Heart left ventricle (tissue), 16 donors: Measurements from ENCODE around the gene SEMA4G. TPM values are rescaled to one million over a fixed set of nuclear protein-coding genes. Genes with fewer than 3 reads are reported as not detected.

Source experiments
- ATAC-seq, 4 donors: fragments of 200-7000 bp; cut with Tn5 transposase; one replicate each; pipeline ENCODE4 v1.9.1; 2020 to 2022; ENCODE audit warnings: moderate library complexity in 4 of 4, mild to moderate bottlenecking in 3 of 4, moderate number of reproducible peaks in 1 of 4
- DNase-seq, 5 donors: peaks; one replicate each; pipeline ENCODE4 v3.0.0-alpha.2; 2020
- H3K27ac ChIP-seq, 12 donors: fragments of 200-600 bp; sonication (generic) in 4 of 12; one replicate each; pipeline versions ENCODE4 v1.5.0 to v1.8.0; 2016 to 2022; ENCODE audit warnings: mild to moderate bottlenecking in 2 of 12
- H3K27me3 ChIP-seq, 9 donors: fragments of 200-600 bp; sonication (generic) in 2 of 9; one replicate each; pipeline versions ENCODE4 v1.5.1 to v1.8.0; 2016 to 2022; ENCODE audit warnings: mild to moderate bottlenecking in 3 of 9
- H3K36me3 ChIP-seq, 9 donors: fragments of 200-600 bp; sonication (generic) in 2 of 9; one replicate each; pipeline versions ENCODE4 v1.5.0 to v1.8.0; 2018 to 2022; ENCODE audit warnings: mild to moderate bottlenecking in 2 of 9
- H3K4me1 ChIP-seq, 12 donors: fragments of 200-600 bp; sonication (generic) in 4 of 12; one replicate each; pipeline versions ENCODE4 v1.5.0 to v1.8.0; 2016 to 2022; ENCODE audit warnings: mild to moderate bottlenecking in 3 of 12
- H3K4me3 ChIP-seq, 12 donors: fragments of 200-600 bp; sonication (generic) in 4 of 12; one replicate each; pipeline versions ENCODE4 v1.5.0 to v1.8.0; 2017 to 2022; ENCODE audit warnings: mild to moderate bottlenecking in 9 of 12, moderate library complexity in 4 of 12
- H3K9me3 ChIP-seq, 12 donors: fragments of 200-600 bp; sonication (generic) in 4 of 12; one replicate each; pipeline versions ENCODE4 v1.5.0 to v1.8.0; 2016 to 2022; ENCODE audit warnings: mild to moderate bottlenecking in 1 of 12
- POLR2A ChIP-seq, 2 donors: fragments of 450-650 bp; IDR thresholded peaks; one replicate each; pipeline ENCODE4 v1.6.1; 2017; ENCODE audit warnings: antibody characterized with exemption in 2 of 2, mild to moderate bottlenecking in 2 of 2, moderate library complexity in 2 of 2
- WGBS, 4 donors: extraction: QIAGEN DNeasy Blood & Tissue Kit in 2 of 4; methylation state at CpG; one replicate each; pipeline versions ENCODE4 v1.1.5 to v1.1.7; 2013 to 2018; 5-methylcytosine and 5-hydroxymethylcytosine counted together
- intact Hi-C, 10 donors: fragments of 100-400 bp; cut with DNase I; formaldehyde crosslinking; loops; one replicate each; pipeline versions ENCODE4 v1.11.1 to v1.14.2; 2022
- microRNA counts, 2 donors: library from miRNA; unstranded; fragments of <30 nt; microRNA quantifications; one replicate each; lab custom pipeline; 2016
- microRNA-seq, 4 donors: library from miRNA; unstranded; fragments of <30 nt; microRNA quantifications; one replicate each; pipeline versions ENCODE4 to v1.2.0, GENCODE V29; 2017 to 2020
- polyA plus RNA-seq, 2 donors: library from polyadenylated mRNA; stranded (reverse); fragments of 200-250 nt; gene quantifications; one replicate each; pipeline ENCODE4 v1.2.3, GENCODE V29; 2013
- total RNA-seq, 9 donors: library from RNA; depleted of rRNA in 2 of 9; stranded (reverse); fragments of >200 nt in 2 of 9; fragmentation: NEBNext Ultra II Directional in 3 of 9; extraction: Animal tissue kit (Norgen Biotek cat#: 25700) in 3 of 9; gene quantifications; one replicate each; pipeline versions ENCODE4 v1.1.0 to v1.2.4, GENCODE V29; 2016 to 2023
- TF ChIP-seq, protein P1 (sequence below), 12 donors: fragments of 200-600 bp; sonication (generic) in 4 of 12; IDR thresholded peaks; one replicate each; pipeline versions ENCODE4 v1.5.0 to v1.8.0; 2018 to 2022; ENCODE audit warnings: antibody characterized with exemption in 12 of 12, mild to moderate bottlenecking in 5 of 12
- donor health status: ischemic (EF 13 %, LVEDD 7.1; RV severe dilation, severe dysfunction).
- donor health status: healthy with polysubstance abuse.
- donor health status: DM: no; HTN: yes; CAD: no.
- donor health status: DM: no; HTN: no; CAD: no.
- donor health status: ischemic (EF 25% LVEDD 6.9; RV normal size, moderate dysfunction).
- donor health status: ischemic (EF 25% LVEDD 5.7; RV mildly dilated, moderate dysfunction).
- donor health status: healthy.
- donor health status: DM: yes; HTN: yes; CAD: no.
- donor health status: ischemic (EF 35%, LVEDD 5.7; RV mildly dilated, moderate dysfunction).
- donor health status: nonischemic (EF 11% LVEDD 7.7; RV severe dilation, severe dysfunction).
- donor health status: DM: yes; HTN: yes; CAD: no.
- donor health status: PGD.
- donor health status: ischemic (EF 29% LVEDD 5.4; RV normal size, mild dysfunction).
- donor health status: nonischemic (EF 23%, LVEDD 6.1; RV moderate dilation, normal function).

SEMA4G gene
- total and polyA plus RNA-seq, 11 donors = 0.22 to 1.8 (median 1.00) TPM

DNA sequence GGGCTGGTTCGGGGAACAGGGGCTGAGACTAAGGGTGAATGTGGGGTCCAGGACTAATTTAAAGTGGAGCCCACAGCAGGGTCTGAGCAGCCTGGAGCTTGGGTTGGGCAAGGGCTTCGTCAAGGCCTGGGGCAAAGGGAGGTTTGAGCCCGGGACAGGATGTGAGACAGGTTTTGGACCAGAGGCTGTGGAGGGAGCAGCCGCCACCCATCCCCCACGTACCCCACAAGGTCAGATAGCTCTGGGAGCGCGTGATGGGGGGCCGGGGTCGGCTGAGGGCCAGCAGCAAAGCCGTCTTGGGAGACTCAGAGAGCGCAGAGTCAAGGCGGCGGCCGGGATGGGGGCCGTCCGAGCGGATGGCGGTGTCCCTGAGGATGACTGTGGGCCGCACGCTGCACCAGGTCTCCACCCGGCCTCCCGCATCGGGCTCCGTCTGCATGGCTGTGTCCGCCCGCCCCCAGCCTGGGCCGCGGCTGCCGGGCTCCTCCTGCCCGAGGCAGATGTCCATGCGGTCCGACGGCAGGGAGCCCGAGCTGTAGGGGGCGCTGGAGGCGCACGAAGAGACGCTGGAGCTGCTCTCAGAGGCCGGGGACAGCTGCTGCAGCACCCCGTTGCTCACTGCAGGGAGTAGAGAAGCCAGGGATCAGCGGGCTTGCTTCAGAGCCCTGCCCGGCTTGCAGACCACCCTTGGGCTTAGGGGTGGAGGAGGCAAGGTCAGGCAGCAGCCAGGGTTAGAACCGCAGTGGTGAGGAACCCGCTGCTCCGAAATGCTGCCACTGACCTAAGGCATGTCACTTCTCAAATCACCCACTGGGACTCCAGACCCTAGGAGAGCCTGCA is 49.5 kb downstream of the SEMA4G start:
- H3K9me3 ChIP-seq = no peaks in the 10 kb centered on the region
- TF ChIP-seq POLR2A (IDR thresholded peaks at IDR 0.05) = no peak
- TF ChIP-seq, protein P1, sequence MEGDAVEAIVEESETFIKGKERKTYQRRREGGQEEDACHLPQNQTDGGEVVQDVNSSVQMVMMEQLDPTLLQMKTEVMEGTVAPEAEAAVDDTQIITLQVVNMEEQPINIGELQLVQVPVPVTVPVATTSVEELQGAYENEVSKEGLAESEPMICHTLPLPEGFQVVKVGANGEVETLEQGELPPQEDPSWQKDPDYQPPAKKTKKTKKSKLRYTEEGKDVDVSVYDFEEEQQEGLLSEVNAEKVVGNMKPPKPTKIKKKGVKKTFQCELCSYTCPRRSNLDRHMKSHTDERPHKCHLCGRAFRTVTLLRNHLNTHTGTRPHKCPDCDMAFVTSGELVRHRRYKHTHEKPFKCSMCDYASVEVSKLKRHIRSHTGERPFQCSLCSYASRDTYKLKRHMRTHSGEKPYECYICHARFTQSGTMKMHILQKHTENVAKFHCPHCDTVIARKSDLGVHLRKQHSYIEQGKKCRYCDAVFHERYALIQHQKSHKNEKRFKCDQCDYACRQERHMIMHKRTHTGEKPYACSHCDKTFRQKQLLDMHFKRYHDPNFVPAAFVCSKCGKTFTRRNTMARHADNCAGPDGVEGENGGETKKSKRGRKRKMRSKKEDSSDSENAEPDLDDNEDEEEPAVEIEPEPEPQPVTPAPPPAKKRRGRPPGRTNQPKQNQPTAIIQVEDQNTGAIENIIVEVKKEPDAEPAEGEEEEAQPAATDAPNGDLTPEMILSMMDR (IDR thresholded peaks at IDR 0.05) = peak; percentile 56 to 86 (median 72)
- peak overlapping the region in 3 of 12 donors; percentile 8 to 45 (median 44) for H3K27ac ChIP-seq
- ATAC-seq = peak; percentile 35 to 84 (median 73)
- no peaks in the 10 kb centered on the region for H3K36me3 ChIP-seq
- intact Hi-C loops = no loop called here
- peak overlapping the region in 4 of 12 donors; percentile 0 to 25 (median 14) for H3K4me3 ChIP-seq
- DNase-seq = peak; percentile 76 to 92 (median 86)
- H3K27me3 ChIP-seq = peaks cover 0 to 17% (median 3%) of the 10 kb centered on the region in 9 donors
- H3K4me1 ChIP-seq = peaks cover 0 to 19% (median 7%) of the 10 kb centered on the region in 12 donors
- 18 to 39% (median 20%) methylated on average over 22 to 45 of the region's 45 CpGs for WGBS, 4 donors

MicroRNAs within 50 kb of the gene (microRNA counts, 767-probe panel; counts per million panel counts)
- microRNA hsa-miR-608 (lab: Ali Mortazavi, UCI) = 0 to 71.6 counts per million in 2 donors

Small RNAs within 50 kb of the gene (microRNA-seq; reads per million reads assigned to microRNA genes)
- gene MIR608 = 0 reads per million in 4 donors

Other genes with a start within 250 kb of the SEMA4G start
- gene PAX2, start 223.9 kb upstream of the SEMA4G start, total RNA-seq = not detected
- not detected for gene PAX2, start 223.9 kb upstream of the SEMA4G start, polyA plus RNA-seq
- gene SLF2, start 56.5 kb upstream of the SEMA4G start, total RNA-seq = 10 to 100 TPM in 8 of 9 donors, 1 to 10 TPM in 1; 9.2 to 26.9 (median 17.9) TPM
- 10 to 100 TPM in 1 of 2 donors, 1 to 10 TPM in 1; 7.5 to 11.0 TPM for gene SLF2, start 56.5 kb upstream of the SEMA4G start, polyA plus RNA-seq
- 100 to 1,000 TPM in 1 of 9 donors, 10 to 100 TPM in 8; 44.8 to 108 (median 55.9) TPM for gene MRPL43, start 18.0 kb downstream of the SEMA4G start, total RNA-seq
- 100 to 1,000 TPM in 1 of 2 donors, 10 to 100 TPM in 1; 82.2 to 113 TPM for gene MRPL43, start 18.0 kb downstream of the SEMA4G start, polyA plus RNA-seq
- 1 to 10 TPM; 4.7 to 7.6 (median 5.8) TPM for gene TWNK, start 18.0 kb downstream of the SEMA4G start, total RNA-seq
- 1 to 10 TPM; 4.8 to 9.5 TPM for gene TWNK, start 18.0 kb downstream of the SEMA4G start, polyA plus RNA-seq
- 10 to 100 TPM; 33.7 to 93.0 (median 40.6) TPM for gene LZTS2, start 30.3 kb downstream of the SEMA4G start, total RNA-seq
- 10 to 100 TPM; 45.5 to 61.9 TPM for gene LZTS2, start 30.3 kb downstream of the SEMA4G start, polyA plus RNA-seq
- gene PDZD7, start 61.6 kb downstream of the SEMA4G start, total RNA-seq = under 1 TPM in 8 of 9 donors, not detected in 1; 0.09 to 0.97 (median 0.35) TPM
- under 1 TPM; 0.15 to 0.27 TPM for gene PDZD7, start 61.6 kb downstream of the SEMA4G start, polyA plus RNA-seq
- gene SFXN3, start 61.7 kb downstream of the SEMA4G start, total RNA-seq = 10 to 100 TPM; 12.1 to 37.4 (median 17.8) TPM
- 10 to 100 TPM; 11.7 to 23.5 TPM for gene SFXN3, start 61.7 kb downstream of the SEMA4G start, polyA plus RNA-seq
- gene KAZALD1, start 92.5 kb downstream of the SEMA4G start, total RNA-seq = 10 to 100 TPM in 2 of 9 donors, 1 to 10 TPM in 7; 1.9 to 11.1 (median 6.1) TPM
- 10 to 100 TPM in 1 of 2 donors, 1 to 10 TPM in 1; 10.0 to 10.6 TPM for gene KAZALD1, start 92.5 kb downstream of the SEMA4G start, polyA plus RNA-seq
- gene TLX1, start 161.8 kb downstream of the SEMA4G start, total RNA-seq = under 1 TPM in 6 of 9 donors, not detected in 3; 0.15 to 0.94 (median 0.20) TPM
- under 1 TPM; 0.08 to 0.15 TPM for gene TLX1, start 161.8 kb downstream of the SEMA4G start, polyA plus RNA-seq